SK-N-SH (cell line): ENCODE measurements around the gene KLF17. TPM values are rescaled to one million over a fixed set of nuclear protein-coding genes. Genes with fewer than 3 reads are reported as not detected.

Experiments
- CTCF ChIA-PET: fragments of 300-600, 350-600 bp; formaldehyde crosslinking; extraction: SDS; loops from one replicate; lab custom pipeline; 2021; lab: Yijun Ruan, JAX
- POLR2A ChIA-PET: fragments of 350-600 bp; sonication (Branson Sonifier 250); formaldehyde crosslinking; extraction: SDS; loops from one replicate; lab custom pipeline; 2020; ENCODE audit warnings: antibody characterized with exemption, inconsistent platforms; lab: Yijun Ruan, JAX
- DNase-seq: peaks from one replicate; pipeline ENCODE4 v3.0.0; 2012
- H2AFZ ChIP-seq: fragments of 200-600 bp; sonication (generic); 2 replicates; pipeline ENCODE4 v1.8.1; 2016; ENCODE audit warnings: antibody characterized with exemption, mild to moderate bottlenecking, low read depth
- H3F3A ChIP-seq: fragments of 200-600 bp; sonication (generic); replicated peaks from 2 replicates; pipeline ENCODE3; 2016; ENCODE audit warnings: antibody characterized with exemption, mild to moderate bottlenecking; ENCODE audit not compliant: insufficient read depth
- H3K27ac ChIP-seq, 2 experiments: fragments of 200-500 bp in 1 of 2; fragments of 200-600 bp in 1 of 2; sonication (Bioruptor generic) in 1 of 2; sonication (generic), shearing (Covaris generic) in 1 of 2; 2 replicates each; pipeline versions ENCODE4 v1.5.1 to v1.6.1; 2014 to 2016; ENCODE audit warnings: low read depth in 2 of 2, inconsistent platforms in 1 of 2, low read length in 1 of 2, mild to moderate bottlenecking in 1 of 2, mixed read lengths in 1 of 2
- H3K27me3 ChIP-seq: fragments of 200-600 bp; sonication (generic), shearing (Covaris generic); 2 replicates; pipeline ENCODE4 v1.6.1; 2016; ENCODE audit warnings: mixed run types; ENCODE audit not compliant: insufficient read depth
- H3K36me3 ChIP-seq, 2 experiments: fragments of 200-500 bp in 1 of 2; fragments of 200-600 bp in 1 of 2; sonication (Bioruptor generic) in 1 of 2; sonication (generic) in 1 of 2; replicated peaks in 1 of 2; 2 replicates each; pipeline versions ENCODE3 to v1.5.1; 2014 to 2016; ENCODE audit warnings: low read length in 1 of 2, mild to moderate bottlenecking in 1 of 2; ENCODE audit not compliant: insufficient read depth in 2 of 2, control insufficient read depth in 1 of 2
- H3K4me1 ChIP-seq, 2 experiments: fragments of 200-500 bp in 1 of 2; fragments of 200-600 bp in 1 of 2; sonication (Bioruptor generic) in 1 of 2; sonication (generic), shearing (Covaris generic) in 1 of 2; 2 replicates each; pipeline versions ENCODE4 v1.5.1 to v1.6.1; 2014 to 2016; ENCODE audit warnings: low read depth in 1 of 2, low read length in 1 of 2, mixed run types in 1 of 2; ENCODE audit not compliant: insufficient read depth in 2 of 2, control insufficient read depth in 1 of 2
- H3K4me2 ChIP-seq: fragments of 200-600 bp; sonication (generic), shearing (Covaris generic); 2 replicates; pipeline ENCODE4 v1.6.1; 2017; ENCODE audit warnings: mixed run types
- H3K4me3 ChIP-seq, 2 experiments: fragments of 200-500 bp in 1 of 2; fragments of 200-600 bp in 1 of 2; sonication (Bioruptor generic) in 1 of 2; sonication (generic), shearing (Covaris generic) in 1 of 2; 2 replicates each; pipeline versions ENCODE4 v1.5.1 to v1.8.1; 2014 to 2016; ENCODE audit warnings: low read depth in 2 of 2, inconsistent platforms in 1 of 2, low read length in 1 of 2, mild to moderate bottlenecking in 1 of 2, mixed read lengths in 1 of 2, moderate library complexity in 1 of 2
- H3K79me2 ChIP-seq: fragments of 200-600 bp; sonication (generic); 2 replicates; pipeline ENCODE4 v1.8.1; 2017; ENCODE audit warnings: mild to moderate bottlenecking; ENCODE audit not compliant: insufficient read depth
- H3K9ac ChIP-seq: fragments of 200-600 bp; sonication (generic); 2 replicates; pipeline ENCODE4 v1.6.1; 2017; ENCODE audit warnings: mixed run types
- H3K9me2 ChIP-seq: fragments of 200-600 bp; sonication (generic); 2 replicates; pipeline ENCODE4 v1.6.1; 2017; ENCODE audit warnings: mixed run types
- H3K9me3 ChIP-seq: fragments of 200-600 bp; sonication (generic); 2 replicates; pipeline ENCODE4 v1.6.1; 2017; ENCODE audit warnings: mixed run types, mild to moderate bottlenecking, moderate library complexity
- H4K20me1 ChIP-seq: fragments of 200-600 bp; sonication (generic); 2 replicates; pipeline ENCODE4 v1.6.1; 2017; ENCODE audit warnings: mild to moderate bottlenecking, mixed run types; ENCODE audit not compliant: insufficient read depth
- EP300 ChIP-seq, 2 experiments: IDR thresholded peaks; 2 replicates each; pipeline versions ENCODE4 v1.4.0 to v1.6.1; 2012; ENCODE audit warnings: borderline replicate concordance in 1 of 2, low read depth in 1 of 2, low read length in 1 of 2
- GATA2 ChIP-seq: sonication (generic); formaldehyde crosslinking; IDR thresholded peaks from 2 replicates; pipeline ENCODE4 v1.5.0; 2020; ENCODE audit warnings: mild to moderate bottlenecking, missing genetic modification reagents
- MXI1 ChIP-seq: IDR thresholded peaks from 2 replicates; pipeline ENCODE4 v1.6.1; 2012; ENCODE audit warnings: mild to moderate bottlenecking, low read depth, low read length, improper control_type of control experiment
- NFIC ChIP-seq: IDR thresholded peaks from 2 replicates; pipeline ENCODE4 v1.4.0; 2012; ENCODE audit warnings: borderline replicate concordance
- NRF1 ChIP-seq: IDR thresholded peaks from 2 replicates; pipeline ENCODE4 v1.6.1; 2012; ENCODE audit warnings: low read depth, mild to moderate bottlenecking, low read length
- RAD21 ChIP-seq: IDR thresholded peaks from 2 replicates; pipeline ENCODE4 v1.6.1; 2012; ENCODE audit warnings: mild to moderate bottlenecking, low read length
- RFX5 ChIP-seq: IDR thresholded peaks from 2 replicates; pipeline ENCODE4 v1.6.1; 2012; ENCODE audit warnings: mild to moderate bottlenecking, improper control_type of control experiment, low read length
- RXRA ChIP-seq: IDR thresholded peaks from 2 replicates; pipeline ENCODE4 v1.4.0; 2012; ENCODE audit warnings: low read depth, mild to moderate bottlenecking, borderline replicate concordance
- TAF1 ChIP-seq: IDR thresholded peaks from 2 replicates; pipeline ENCODE4 v1.6.1; 2012; ENCODE audit warnings: low read depth, mild to moderate bottlenecking, low read length, moderate library complexity, borderline replicate concordance
- YY1 ChIP-seq: IDR thresholded peaks from 2 replicates; pipeline ENCODE4 v1.4.0; 2012; ENCODE audit warnings: low read depth, mild to moderate bottlenecking
- WGBS: methylation state at CpG from one replicate; pipeline ENCODE4 v1.1.6; 2017; ENCODE audit warnings: low lambda C conversion rate; 5-methylcytosine and 5-hydroxymethylcytosine counted together
- polyA plus RNA-seq, 3 experiments: library from polyadenylated mRNA; depleted of rRNA; stranded (reverse); fragments of >200 nt; gene quantifications; 2 replicates each; pipeline ENCODE4 v1.2.3, GENCODE V29; 2012
- TF ChIP-seq, protein P1 (sequence below): IDR thresholded peaks from 2 replicates; pipeline ENCODE4; 2012
- TF ChIP-seq, protein P2 (sequence below): IDR thresholded peaks from 2 replicates; pipeline ENCODE4 v1.4.0; 2012; ENCODE audit warnings: low read depth, borderline replicate concordance
- TF ChIP-seq, protein P3 (sequence below): IDR thresholded peaks from 2 replicates; pipeline ENCODE4 v1.4.0; 2012; ENCODE audit warnings: low read depth, borderline replicate concordance

The KLF17 gene
- polyA plus RNA-seq, 1 of the 3 experiments (the other 2 are of a cell fraction), result 0.21 TPM

DNA sequence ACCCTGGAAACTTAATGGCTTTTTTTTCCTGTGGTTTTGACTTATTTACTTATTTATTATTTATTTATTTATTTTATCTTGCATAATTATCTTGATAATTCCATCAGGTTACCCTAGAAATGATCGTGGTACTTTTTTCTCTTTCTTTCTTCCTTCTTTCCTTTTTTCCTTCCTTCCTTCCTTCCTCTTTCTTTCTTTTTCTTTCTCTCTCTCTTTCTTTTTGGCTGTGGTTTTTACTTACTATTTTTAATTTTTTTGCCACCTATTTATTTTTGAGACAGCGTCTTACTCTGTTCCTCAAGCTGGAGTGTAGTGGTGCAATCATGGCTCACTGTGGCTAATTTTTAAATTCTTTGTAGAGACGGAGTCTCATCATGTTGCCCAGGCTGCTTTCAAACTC is 29.0 kb downstream of the KLF17 start (continued):
- TF ChIP-seq EP300 (IDR thresholded peaks at IDR 0.05; ENCODE audit: borderline replicate concordance in 1 of 2, low read depth in 1 of 2, low read length in 1 of 2) (no peak), NRF1 (no peak), RAD21 (no peak), MXI1 (no peak)

DNA sequence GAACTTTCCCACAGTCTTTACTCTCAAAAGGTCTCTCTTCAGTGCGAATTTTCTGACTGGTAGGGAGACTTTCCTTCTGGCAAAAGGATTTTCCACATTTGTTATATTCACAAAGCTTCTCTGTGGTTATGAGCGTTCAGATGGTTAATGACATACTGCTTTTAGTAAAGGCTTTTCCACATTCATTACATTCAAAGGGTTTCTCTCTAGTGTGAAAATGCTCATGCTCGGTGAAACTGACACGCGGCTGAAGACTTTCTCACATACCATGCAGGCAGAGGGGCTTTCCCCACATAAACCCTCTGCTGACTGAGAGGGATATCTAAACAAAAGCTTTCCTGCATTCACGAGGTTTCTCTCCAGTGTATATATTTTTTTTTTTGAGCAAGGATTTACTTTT is 32.7 kb downstream of the KLF17 start:
- Histone ChIP-seq H2AFZ (no peak overlapping the region), H3K27me3 (no peaks in the 10 kb centered on the region), H4K20me1 (no peaks in the 10 kb centered on the region), H3F3A (no peaks in the 10 kb centered on the region), H3K4me2 (peak overlapping the region; percentile 47; the same call in 1 of the 2 replicates), H3K9me3 (no peaks in the 10 kb centered on the region), H3K9ac (no peak overlapping the region), H3K4me3 (no peak overlapping the region), H3K79me2 (no peaks in the 10 kb centered on the region), H3K4me1 (peaks cover 0 to 16% of the 10 kb centered on the region in 2 experiments; a peak in 1 of 4 replicates), H3K9me2 (no peaks in the 10 kb centered on the region), H3K36me3 (no peaks in the 10 kb centered on the region), H3K27ac (no peak overlapping the region)
- DNase-seq, result no peak
- ChIA-PET POLR2A (no interaction called here), CTCF (interaction anchor here (1.1 kb wide), 1 partner anchor 443 kb away, joined by 3 read pairs; no protein-coding TSS in a partner anchor)
- TF ChIP-seq RXRA (no peak), RFX5 (no peak), NFIC (no peak), YY1 (no peak), GATA2 (CRISPR knock-in tag) (no peak)
- TF ChIP-seq, protein P1, sequence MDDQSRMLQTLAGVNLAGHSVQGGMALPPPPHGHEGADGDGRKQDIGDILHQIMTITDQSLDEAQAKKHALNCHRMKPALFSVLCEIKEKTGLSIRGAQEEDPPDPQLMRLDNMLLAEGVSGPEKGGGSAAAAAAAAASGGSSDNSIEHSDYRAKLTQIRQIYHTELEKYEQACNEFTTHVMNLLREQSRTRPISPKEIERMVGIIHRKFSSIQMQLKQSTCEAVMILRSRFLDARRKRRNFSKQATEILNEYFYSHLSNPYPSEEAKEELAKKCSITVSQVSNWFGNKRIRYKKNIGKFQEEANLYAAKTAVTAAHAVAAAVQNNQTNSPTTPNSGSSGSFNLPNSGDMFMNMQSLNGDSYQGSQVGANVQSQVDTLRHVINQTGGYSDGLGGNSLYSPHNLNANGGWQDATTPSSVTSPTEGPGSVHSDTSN, result no peak
- TF ChIP-seq, protein P2, sequence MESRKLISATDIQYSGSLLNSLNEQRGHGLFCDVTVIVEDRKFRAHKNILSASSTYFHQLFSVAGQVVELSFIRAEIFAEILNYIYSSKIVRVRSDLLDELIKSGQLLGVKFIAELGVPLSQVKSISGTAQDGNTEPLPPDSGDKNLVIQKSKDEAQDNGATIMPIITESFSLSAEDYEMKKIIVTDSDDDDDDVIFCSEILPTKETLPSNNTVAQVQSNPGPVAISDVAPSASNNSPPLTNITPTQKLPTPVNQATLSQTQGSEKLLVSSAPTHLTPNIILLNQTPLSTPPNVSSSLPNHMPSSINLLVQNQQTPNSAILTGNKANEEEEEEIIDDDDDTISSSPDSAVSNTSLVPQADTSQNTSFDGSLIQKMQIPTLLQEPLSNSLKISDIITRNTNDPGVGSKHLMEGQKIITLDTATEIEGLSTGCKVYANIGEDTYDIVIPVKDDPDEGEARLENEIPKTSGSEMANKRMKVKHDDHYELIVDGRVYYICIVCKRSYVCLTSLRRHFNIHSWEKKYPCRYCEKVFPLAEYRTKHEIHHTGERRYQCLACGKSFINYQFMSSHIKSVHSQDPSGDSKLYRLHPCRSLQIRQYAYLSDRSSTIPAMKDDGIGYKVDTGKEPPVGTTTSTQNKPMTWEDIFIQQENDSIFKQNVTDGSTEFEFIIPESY, result no peak
- TF ChIP-seq, protein P3, sequence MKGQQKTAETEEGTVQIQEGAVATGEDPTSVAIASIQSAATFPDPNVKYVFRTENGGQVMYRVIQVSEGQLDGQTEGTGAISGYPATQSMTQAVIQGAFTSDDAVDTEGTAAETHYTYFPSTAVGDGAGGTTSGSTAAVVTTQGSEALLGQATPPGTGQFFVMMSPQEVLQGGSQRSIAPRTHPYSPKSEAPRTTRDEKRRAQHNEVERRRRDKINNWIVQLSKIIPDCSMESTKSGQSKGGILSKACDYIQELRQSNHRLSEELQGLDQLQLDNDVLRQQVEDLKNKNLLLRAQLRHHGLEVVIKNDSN, result no peak
- 34% methylated on average over 6 of the region's 6 CpGs for WGBS

DNA sequence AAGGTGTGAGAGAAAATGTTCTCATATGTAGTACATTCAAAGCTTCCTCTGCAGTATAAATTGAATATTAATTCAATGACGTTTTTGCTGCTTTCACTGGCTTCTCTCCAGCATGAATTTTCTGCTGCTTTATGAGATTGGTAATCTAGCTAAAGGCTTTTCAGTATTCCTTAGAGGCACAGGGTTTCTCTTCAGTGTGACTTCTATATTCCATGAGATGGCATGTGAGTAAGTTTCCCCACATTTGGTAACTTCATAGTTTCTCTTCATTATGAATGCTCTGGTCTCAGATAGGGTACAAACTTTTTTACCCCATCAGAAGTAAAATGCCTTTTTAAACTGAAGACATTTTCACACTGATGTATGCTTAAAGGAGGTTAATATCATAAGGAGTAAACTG is 33.2 kb downstream of the KLF17 start:
- no peak overlapping the region; the same call in 1 of the 2 replicates for H3K4me2 ChIP-seq
- H3F3A ChIP-seq, result no peaks in the 10 kb centered on the region
- H3K79me2 ChIP-seq, result no peaks in the 10 kb centered on the region
- CTCF ChIA-PET, result interaction anchor here (1.1 kb wide), 1 partner anchor 443 kb away, joined by 3 read pairs; no protein-coding TSS in a partner anchor
- H3K9me2 ChIP-seq, result no peaks in the 10 kb centered on the region
- H3K27me3 ChIP-seq, result no peaks in the 10 kb centered on the region
- WGBS, result 8% methylated on average over 1 of the region's 1 CpG
- TF ChIP-seq TAF1 (no peak), EP300 (IDR thresholded peaks at IDR 0.05; ENCODE audit: borderline replicate concordance in 1 of 2, low read depth in 1 of 2, low read length in 1 of 2) (no peak)
- POLR2A ChIA-PET, result no interaction called here
- H4K20me1 ChIP-seq, result no peaks in the 10 kb centered on the region
- no peaks in the 10 kb centered on the region for H3K36me3 ChIP-seq
- no peak overlapping the region for H3K9ac ChIP-seq
- H3K9me3 ChIP-seq, result no peaks in the 10 kb centered on the region
- H2AFZ ChIP-seq, result no peak overlapping the region
- H3K27ac ChIP-seq, result no peak overlapping the region
- peaks cover 0 to 16% of the 10 kb centered on the region in 2 experiments; a peak in 1 of 4 replicates for H3K4me1 ChIP-seq
- no peak overlapping the region for H3K4me3 ChIP-seq
- no peak for DNase-seq
